Suppressor macrophage (primary cell): ENCODE data around the gene C12orf57.
A peak's percentile ranks its signal among the peaks of the same experiment; 100 is the strongest.

ENCODE experiments used
- DNase-seq, 4 experiments: peaks; one replicate each; pipeline ENCODE4 v3.0.0-alpha.2; 2020 to 2022

Gene C12orf57

DNA sequence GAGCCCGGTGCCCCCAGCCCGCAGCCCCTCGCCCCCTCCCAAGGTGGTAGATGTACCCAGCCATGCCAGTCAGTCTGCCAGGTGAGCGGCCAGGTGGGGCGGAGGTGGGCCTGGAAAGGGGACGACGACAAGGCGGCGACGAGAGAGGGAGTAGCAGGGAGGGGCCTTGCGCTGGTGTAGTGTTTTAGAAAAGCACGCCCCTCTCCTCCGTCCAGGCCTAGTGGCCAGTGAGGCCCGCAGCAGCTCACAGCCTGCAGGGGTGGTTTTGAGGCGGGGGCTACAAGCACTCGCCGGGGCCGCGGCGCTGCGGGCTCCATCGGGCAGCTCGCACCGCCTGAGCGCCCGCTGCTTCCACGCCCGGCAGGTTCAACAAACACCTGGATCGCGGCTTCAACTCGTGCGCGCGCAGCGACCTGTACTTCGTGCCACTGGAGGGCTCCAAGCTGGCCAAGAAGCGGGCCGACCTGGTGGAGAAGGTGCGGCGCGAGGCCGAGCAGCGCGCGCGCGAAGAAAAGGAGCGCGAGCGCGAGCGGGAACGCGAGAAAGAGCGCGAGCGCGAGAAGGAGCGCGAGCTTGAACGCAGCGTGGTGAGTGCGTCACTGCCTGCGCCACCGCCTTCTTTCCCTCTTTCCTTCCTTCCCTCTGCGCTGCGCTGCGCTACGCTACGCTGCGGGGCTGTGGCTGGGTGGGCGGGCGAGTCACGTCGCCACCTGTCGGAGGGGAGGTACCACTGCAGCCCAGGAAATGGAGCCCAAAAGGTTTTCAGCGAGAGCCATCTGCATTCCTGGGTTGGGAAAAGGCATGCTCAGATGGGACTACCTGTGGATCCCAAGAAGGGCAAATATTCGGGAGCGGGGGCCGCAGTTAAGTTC lies 6.1 kb upstream of the C12orf57 start:
- peak; percentile 94 to 97 (median 96) for DNase-seq

DNA sequence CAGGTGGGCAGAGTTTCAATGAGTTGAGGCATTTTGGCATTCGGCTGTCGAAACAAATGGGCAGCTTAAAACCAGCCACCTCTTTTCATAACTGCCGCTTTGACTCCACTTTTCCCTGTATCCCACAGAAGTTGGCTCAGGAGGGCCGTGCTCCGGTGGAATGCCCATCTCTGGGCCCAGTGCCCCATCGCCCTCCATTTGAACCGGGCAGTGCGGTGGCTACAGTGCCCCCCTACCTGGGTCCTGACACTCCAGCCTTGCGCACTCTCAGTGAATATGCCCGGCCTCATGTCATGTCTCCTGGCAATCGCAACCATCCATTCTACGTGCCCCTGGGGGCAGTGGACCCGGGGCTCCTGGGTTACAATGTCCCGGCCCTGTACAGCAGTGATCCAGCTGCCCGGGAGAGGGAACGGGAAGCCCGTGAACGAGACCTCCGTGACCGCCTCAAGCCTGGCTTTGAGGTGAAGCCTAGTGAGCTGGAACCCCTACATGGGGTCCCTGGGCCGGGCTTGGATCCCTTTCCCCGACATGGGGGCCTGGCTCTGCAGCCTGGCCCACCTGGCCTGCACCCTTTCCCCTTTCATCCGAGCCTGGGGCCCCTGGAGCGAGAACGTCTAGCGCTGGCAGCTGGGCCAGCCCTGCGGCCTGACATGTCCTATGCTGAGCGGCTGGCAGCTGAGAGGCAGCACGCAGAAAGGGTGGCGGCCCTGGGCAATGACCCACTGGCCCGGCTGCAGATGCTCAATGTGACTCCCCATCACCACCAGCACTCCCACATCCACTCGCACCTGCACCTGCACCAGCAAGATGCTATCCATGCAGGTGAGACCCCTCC lies 5.2 kb upstream of the C12orf57 start:
- DNase-seq = no peak

DNA sequence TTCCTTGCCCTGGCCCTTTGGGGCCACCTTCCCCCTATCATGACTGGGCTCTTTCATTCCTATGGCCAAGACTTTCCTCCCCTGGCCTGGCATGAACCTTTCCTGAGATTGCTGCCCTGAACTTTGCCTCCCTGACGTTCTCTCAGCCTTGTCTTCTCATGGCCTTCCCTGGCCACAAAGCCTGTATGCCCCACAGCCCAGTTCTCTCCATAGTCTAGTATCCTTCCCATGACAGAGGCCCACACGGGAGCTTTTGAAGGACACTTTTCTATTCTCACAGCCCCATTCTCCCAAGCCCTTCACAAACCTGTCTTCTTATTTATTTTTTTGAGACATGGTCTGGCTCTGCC lies 4.7 kb upstream of the C12orf57 start:
- DNase-seq = no peak

DNA sequence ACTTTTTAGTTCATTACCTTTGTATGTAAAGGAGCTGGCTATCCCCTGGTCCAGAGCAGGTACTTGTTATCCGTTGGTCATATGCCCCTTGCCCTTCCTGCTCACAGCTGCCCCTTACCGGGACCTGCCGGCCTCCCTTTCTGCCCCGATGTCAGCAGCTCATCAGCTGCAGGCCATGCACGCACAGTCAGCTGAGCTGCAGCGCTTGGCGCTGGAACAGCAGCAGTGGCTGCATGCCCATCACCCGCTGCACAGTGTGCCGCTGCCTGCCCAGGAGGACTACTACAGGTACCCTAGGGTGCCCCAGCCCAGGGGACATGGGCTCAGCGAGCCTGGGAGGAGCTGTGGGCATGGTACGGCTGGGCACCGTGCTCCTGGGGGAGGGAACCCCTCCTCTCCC lies 2.6 kb upstream of the C12orf57 start:
- no peak for DNase-seq

DNA sequence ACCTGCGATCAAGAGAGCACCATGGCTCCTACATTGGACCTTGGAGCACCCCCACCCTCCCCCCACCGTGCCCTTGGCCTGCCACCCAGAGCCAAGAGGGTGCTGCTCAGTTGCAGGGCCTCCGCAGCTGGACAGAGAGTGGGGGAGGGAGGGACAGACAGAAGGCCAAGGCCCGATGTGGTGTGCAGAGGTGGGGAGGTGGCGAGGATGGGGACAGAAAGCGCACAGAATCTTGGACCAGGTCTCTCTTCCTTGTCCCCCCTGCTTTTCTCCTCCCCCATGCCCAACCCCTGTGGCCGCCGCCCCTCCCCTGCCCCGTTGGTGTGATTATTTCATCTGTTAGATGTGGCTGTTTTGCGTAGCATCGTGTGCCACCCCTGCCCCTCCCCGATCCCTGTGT lies 2.0 kb upstream of the C12orf57 start:
- DNase-seq = no peak

DNA sequence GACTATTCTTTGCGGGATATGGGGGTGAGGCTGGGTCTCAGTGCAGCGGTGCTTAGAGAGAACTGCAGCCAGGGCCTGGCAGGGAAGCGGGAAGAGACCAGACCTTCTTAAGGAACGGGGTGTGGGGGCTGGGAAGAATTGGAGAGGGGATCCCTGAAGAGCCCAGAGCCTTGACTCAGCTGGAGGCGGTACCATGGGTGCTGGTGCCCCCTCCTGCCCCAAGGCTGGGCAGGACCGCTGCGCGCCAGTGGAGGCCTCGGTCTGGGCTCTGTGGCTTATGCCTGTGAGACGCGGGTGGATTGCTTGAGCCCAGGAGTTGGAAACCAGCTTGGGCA lies 1.5 kb upstream of the C12orf57 start:
- DNase-seq = no peak

DNA sequence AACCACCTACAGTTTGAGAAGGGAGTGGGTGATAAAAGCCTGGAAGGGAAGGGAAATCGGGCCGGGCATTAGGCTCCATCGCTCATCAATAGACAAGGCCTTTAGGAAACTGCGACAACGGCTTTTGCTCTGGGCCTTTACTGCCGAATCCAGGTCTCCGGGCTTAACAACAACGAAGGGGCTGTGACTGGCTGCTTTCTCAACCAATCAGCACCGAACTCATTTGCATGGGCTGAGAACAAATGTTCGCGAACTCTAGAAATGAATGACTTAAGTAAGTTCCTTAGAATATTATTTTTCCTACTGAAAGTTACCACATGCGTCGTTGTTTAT lies 467 bp upstream of the C12orf57 start:
- peak; percentile 81 to 91 (median 88) for DNase-seq

DNA sequence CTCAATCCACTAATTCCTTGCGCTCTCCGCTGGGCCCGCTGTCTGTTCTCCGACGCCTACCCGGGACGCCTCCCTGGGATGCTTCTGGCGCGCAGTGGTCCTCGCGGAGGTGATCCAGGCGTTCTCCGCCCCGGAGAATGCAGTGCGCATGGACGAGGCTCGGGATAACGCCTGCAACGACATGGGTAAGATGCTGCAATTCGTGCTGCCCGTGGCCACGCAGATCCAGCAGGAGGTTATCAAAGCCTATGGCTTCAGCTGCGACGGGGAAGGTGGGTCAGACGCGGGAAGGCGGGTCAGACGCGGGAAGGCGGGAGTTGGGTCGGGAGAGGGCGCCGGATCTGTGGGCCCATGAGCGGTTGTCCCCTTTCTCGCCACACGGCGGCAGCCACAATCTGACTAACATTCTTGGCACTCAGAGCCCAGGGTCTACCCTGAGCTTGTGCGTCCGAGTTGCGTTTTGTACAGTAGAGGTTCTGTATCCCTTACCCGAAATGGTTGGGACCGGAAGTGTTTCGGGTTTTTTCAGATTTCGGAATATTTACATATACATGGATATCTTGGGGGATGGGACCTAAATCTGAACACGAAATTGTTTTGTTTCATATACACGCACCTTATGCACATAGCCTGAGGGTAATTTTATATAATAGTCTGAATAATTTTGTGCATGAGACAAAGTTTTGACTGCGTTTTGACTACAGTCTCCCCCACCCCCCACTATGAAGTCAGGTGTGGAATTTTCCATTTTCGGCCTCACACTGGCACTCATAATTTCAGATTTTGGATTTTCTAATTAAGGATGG lies 762 bp downstream of the C12orf57 start:
- DNase-seq = peak; percentile 93 to 95 (median 94)

DNA sequence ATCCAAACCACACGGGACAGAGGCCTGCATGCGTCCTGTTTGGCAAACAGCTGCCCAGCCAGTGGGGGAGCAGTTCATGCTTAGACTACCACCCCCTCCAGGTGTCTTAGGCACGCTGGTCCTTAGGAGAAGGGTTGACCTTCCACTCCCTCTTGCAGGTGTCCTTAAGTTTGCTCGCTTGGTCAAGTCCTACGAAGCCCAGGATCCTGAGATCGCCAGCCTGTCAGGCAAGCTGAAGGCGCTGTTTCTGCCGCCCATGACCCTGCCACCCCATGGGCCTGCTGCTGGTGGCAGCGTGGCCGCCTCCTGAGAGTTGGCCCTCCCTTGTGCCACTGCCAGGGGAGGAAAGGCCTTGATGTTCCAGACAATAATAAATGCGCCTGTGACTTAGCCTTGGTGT lies 1.8 kb downstream of the C12orf57 start:
- DNase-seq = no peak

DNA sequence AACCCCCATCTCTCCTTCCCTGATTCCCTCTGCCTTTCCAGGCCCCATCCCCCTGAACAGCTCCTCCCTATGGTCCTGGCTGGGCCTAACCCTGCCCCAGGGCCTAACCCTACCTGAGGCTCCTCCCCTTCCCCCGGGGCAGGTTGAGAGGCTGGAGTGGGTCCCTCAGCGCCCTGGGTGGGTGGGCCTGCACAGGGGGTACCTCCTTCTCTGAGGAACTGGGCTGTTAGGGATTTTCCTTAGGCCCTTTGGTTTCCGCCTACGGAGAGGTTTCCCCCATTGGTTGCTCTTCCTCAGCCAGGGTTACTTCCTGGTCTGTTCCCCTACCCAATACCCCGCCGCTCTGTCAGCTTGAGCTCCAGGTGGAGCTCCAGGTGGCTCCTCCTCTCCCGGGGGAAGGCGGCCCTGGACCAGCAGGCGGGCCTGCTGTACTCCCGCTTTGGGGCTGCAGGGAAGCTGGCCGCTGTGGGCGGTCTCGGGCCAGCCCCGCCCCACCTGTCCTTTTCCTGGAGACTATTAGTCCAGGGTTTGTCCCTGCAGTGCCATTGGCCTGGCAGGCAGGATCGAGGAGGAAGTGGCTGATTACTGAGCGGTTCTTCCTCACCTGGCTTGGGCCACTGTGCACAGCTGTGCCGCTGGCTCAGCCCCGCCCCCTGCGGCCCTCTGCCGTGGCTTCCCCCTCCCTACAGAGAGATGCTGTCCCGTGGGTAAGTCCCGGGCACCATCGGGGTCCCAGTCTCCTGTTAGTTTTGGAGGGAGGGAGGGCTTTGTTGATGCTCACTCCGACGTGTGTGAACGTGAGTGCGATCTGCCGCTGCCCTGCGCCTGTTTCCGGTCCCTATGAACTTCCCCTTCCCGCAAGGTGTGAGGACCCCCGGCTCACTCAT lies 2.5 kb downstream of the C12orf57 start:
- peak; percentile 51 to 80 (median 66) for DNase-seq

DNA sequence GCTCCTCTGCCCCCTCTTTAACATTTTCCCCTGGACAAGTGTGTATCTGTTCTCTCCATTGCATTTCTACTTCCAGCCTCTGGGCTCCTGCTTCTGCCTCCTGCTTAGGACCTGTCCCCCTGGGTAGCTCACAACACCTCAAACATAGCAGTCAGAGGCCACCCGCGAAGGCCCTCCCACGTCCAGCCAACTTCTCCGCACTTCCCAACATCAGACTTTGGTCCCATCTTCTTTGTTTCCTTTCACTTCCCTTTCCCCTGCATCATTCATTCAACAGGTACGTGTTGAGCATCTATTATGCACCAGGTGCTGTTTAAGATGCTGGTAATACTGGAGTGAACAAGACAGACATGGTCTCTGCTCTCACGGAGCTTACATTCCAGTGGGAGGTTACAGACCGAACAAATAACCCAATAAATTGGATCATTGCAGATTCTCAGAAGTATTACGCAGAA lies 3.1 kb downstream of the C12orf57 start:
- no peak for DNase-seq

DNA sequence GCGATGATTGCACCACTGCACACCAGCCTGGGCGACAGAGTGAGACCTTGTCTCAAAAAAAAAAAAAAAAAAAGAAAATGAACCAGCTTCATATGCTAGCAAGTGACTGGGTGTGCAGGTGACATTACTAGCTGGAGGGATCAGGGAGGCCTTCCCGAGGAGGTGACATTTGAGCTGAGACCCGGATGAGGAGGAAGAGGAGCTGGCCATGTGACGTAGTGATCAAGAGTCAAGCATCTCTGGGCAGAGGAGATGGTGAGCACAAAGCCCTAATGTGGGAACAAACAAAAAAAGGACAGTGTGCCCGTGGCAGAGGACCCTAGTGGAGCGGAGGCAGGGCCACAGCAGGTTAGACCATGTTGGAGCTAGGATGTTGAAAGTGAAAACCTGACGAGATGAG lies 3.8 kb downstream of the C12orf57 start:
- DNase-seq = no peak

DNA sequence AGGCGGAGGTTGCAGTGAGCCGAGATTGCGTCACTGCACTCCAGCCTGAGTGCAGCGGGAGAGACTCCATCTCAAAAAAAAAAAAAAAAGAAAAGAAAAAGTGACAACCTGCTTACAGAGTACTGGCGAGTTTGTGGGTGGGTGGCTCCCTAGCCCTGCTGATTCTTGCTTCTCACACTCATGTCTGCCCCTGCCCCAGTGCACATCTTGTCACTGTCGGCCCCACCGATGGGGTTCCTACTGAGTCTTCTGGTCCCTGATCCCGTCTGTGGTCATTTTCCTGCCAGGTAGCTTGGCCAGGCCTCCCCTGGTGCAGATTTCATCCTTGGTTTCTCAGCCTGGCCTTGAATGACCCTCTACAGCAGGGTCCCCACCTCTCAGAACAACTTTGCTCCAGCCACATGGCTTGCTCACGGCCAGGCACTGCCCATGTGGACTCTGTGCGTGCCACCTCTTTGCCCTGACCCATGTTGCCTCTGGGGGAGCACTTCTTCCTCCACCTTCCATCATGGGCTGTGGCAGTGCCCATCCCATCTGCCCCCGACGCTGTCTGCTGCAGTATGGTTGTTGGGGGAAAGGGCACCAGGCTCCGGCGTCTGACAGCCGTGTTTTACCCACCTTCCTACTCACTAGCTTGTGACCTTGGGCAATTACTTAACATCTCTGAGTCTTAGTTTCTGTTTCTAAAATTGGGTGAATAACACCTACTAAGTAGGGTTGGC lies 5.2 kb downstream of the C12orf57 start:
- DNase-seq = peak; percentile 80 to 92 (median 88)

DNA sequence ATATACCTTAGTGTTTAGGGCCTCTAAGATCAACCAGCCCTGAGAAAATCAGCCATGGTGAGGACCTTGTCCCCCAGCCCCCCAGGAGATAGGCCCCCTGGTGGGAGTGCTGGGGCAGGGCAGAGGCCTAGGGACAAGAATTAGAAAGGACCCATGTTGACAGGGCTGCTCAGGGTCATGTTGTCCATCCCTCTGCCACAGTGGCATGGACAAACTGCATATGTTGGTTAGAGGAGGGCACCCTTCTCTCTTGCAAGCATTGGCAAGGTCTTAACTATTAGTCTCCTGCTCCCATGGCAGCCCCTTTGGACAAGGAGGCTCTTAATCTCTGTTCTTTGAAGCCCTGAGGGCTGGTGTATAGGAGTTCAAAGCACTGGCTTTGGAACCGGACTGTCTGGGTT lies 6.6 kb downstream of the C12orf57 start:
- DNase-seq = peak in 2 of 4 experiments; percentile 29 to 48

DNA sequence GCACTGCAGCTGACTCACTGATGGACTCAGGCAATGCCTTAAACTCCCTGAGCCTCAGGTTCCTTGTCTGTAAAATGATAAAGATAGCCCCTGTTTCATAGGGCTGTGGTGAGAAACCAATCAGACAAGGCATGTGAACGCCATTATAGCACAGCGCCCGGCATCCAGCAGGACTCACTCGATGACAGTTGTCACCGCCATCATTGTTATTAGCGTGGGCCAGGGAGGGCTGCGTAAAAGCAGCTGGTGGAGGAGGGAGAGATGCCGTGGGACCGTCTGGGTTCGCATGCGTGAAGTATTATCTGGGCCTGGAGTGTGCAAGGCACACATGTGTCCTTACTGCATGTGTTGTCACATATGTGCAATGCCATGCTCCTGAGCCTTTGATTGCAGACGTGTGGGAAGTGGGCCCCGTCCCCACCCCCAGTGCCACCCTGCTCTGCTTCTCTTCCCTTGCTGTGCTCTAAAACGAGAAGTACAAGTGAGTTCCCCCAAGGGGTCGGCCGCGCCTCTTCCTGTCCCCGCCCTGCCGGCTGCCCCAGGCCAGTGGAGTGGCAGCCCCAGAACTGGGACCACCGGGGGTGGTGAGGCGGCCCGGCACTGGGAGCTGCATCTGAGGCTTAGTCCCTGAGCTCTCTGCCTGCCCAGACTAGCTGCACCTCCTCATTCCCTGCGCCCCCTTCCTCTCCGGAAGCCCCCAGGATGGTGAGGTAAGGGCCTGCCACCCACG lies 7.2 kb downstream of the C12orf57 start, which contains the start of gene PTPN6:
Gene PTPN6 (plus strand): TSS at position 546 of the 730 bp plus-strand sequence. CDS start 157 bp downstream, at position 703.
- DNase-seq = peak; percentile 94 to 97 (median 96)

DNA sequence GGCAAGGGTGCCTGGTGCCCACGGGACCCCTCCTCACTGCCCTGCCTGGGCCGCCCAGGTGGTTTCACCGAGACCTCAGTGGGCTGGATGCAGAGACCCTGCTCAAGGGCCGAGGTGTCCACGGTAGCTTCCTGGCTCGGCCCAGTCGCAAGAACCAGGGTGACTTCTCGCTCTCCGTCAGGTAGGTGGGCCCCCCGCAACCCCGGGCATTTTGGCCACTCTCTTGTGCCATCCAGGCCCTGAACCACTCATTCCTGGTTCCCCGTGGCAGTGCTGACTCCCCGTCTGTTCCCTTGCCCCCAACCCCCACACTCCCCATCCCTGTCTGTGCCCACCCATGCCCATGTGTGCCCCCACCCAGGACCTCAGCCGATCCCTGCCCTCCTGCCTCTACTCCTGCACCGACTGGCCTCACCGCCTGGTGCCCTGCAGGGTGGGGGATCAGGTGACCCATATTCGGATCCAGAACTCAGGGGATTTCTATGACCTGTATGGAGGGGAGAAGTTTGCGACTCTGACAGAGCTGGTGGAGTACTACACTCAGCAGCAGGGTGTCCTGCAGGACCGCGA lies 7.8 kb downstream of the C12orf57 start:
- DNase-seq = peak in 3 of 4 experiments; percentile 39 to 47 (median 44)

DNA sequence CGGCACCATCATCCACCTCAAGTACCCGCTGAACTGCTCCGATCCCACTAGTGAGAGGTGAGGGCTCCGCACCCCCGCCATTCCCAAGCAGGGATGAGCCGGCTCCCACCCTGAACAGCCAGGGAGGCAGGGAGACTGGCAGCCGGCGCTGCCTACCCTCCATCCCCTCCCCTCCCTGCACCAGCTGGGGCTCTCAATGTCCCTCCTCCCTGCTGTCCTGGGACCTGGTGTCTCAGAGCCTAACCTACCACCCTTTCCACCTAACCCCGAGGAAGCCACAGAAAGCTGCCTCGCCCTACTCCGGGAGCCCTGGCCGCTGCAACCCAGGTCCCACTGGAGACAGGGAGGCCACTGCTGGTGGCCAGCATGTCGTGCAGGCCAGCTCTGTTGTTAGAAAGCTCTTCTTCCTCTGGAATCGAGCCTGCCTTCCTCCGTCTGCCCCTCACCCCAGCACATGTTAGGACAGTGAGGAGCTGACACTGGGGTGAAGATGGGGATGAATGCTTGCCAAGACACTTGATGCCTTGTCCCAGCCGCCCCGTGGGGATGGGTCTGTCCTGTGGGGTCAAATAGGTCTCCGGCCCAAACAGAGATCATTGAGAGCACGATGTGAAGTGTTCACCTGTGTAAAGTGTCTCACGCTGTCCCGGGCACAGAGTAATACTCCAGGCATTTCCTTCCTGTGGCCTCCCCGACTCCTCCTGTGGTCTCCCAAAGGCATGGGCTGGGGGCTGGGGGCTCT lies 8.5 kb downstream of the C12orf57 start:
- DNase-seq = peak in 3 of 4 experiments; percentile 45 to 64 (median 54)

DNA sequence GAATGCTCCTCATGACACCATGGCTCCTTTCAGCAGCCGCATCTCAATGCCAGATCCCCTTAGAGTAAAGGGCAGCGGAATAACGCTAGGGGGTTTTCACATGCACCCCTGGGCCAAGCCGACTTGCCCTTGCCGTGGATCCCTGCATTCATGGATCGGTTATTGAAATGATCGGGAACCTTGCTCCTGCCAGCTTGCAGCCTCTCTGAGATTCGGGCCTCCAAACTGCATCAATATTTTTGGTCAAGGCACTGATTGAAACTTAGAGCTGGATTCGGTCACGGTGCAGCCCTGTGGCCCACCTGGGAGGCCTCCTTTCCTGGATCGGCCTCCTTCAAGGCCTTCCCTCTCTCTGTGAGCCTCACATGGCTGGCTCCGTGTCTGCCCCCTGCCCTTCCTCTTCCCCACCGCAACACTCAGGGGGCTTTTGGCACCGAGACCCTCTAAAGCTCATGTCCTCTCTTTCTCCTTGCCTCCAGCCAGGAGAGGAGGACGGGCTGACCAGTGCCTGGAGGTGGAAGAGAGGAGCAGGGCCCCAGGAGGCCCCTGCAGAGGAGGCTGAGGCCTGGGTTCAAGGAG lies 9.1 kb downstream of the C12orf57 start:
- DNase-seq = peak in 3 of 4 experiments; percentile 20 to 33 (median 21)
